Measurements from ENCODE around the gene GZMA. TPM values are rescaled to one million over a fixed set of nuclear protein-coding genes. Genes with fewer than 3 reads are reported as not detected.
"Not testable (repeated sequence)": the region's sequence is repeated elsewhere in the genome, so short reads cannot be mapped to it uniquely, and the experiment has no call there.

Gene GZMA
- total and polyA plus RNA-seq, 4 donors: 2.4 to 7.8 (median 5.3) TPM

- no peak overlapping the region for H3K27ac ChIP-seq (ENCODE audit: low read depth in 1 of 2, low read length in 1 of 2)
- 48 to 65% methylated on average over 5 of the region's 5 CpGs for WGBS, 2 donors
These were observed 2.7 kb downstream of the GZMA start for GRCh38 chr5:55104946-55105701.

GRCh38 chr5:55105976-55106375 lies 3.5 kb downstream of the GZMA start:
- not testable (repeated sequence) for DNase-seq; H3K36me3 ChIP-seq (ENCODE audit: control insufficient read depth in 4 of 4, insufficient read depth in 4 of 4, low read length in 4 of 4); ATAC-seq (ENCODE audit: insufficient read depth, low FRiP score); H3K4me3 ChIP-seq; H3K9me3 ChIP-seq (ENCODE audit: control insufficient read depth in 4 of 4, insufficient read depth in 3 of 4, low read length in 3 of 4); H3K9ac ChIP-seq (ENCODE audit: insufficient read depth in 1 of 2, low read length in 2 of 2); H3K27me3 ChIP-seq (ENCODE audit: control insufficient read depth in 3 of 3, insufficient read depth in 3 of 3, low read length in 2 of 3); H3K4me1 ChIP-seq (ENCODE audit: control insufficient read depth in 5 of 5, insufficient read depth in 5 of 5, low read length in 5 of 5); H3K27ac ChIP-seq (ENCODE audit: low read depth in 1 of 2, low read length in 1 of 2)

More at GRCh38 chr5:55104946-55105701, 2.7 kb downstream of the GZMA start:
- DNase-seq (no peak), ATAC-seq (ENCODE audit: insufficient read depth, low FRiP score) (no peak)
- no peaks in the 10 kb centered on the region for H3K36me3 ChIP-seq (ENCODE audit: control insufficient read depth in 4 of 4, insufficient read depth in 4 of 4, low read length in 4 of 4)
- H3K9me3 ChIP-seq (ENCODE audit: control insufficient read depth in 4 of 4, insufficient read depth in 3 of 4, low read length in 3 of 4): no peaks in the 10 kb centered on the region
- no peak overlapping the region for H3K9ac ChIP-seq (ENCODE audit: insufficient read depth in 1 of 2, low read length in 2 of 2)
- no peak for TF ChIP-seq CTCF (IDR thresholded peaks at IDR 0.05; ENCODE audit: control extremely low read depth, extremely low read depth)
- H3K27me3 ChIP-seq (ENCODE audit: control insufficient read depth in 3 of 3, insufficient read depth in 3 of 3, low read length in 2 of 3): no peaks in the 10 kb centered on the region
- no peak overlapping the region for H3K4me3 ChIP-seq
- H3K4me1 ChIP-seq (ENCODE audit: control insufficient read depth in 5 of 5, insufficient read depth in 5 of 5, low read length in 5 of 5): no peaks in the 10 kb centered on the region

GRCh38 chr5:55108661-55109060 lies 6.2 kb downstream of the GZMA start:
- no peaks in the 10 kb centered on the region for H3K9me3 ChIP-seq (ENCODE audit: control insufficient read depth in 4 of 4, insufficient read depth in 3 of 4, low read length in 3 of 4)
- no peaks in the 10 kb centered on the region for H3K36me3 ChIP-seq (ENCODE audit: control insufficient read depth in 4 of 4, insufficient read depth in 4 of 4, low read length in 4 of 4)
- H3K4me3 ChIP-seq: no peak overlapping the region
- no peaks in the 10 kb centered on the region for H3K4me1 ChIP-seq (ENCODE audit: control insufficient read depth in 5 of 5, insufficient read depth in 5 of 5, low read length in 5 of 5)
- H3K27ac ChIP-seq (ENCODE audit: low read depth in 1 of 2, low read length in 1 of 2): no peak overlapping the region
- no peak overlapping the region for H3K9ac ChIP-seq (ENCODE audit: insufficient read depth in 1 of 2, low read length in 2 of 2)
- no peaks in the 10 kb centered on the region for H3K27me3 ChIP-seq (ENCODE audit: control insufficient read depth in 3 of 3, insufficient read depth in 3 of 3, low read length in 2 of 3)
- DNase-seq (no peak), ATAC-seq (ENCODE audit: insufficient read depth, low FRiP score) (no peak)
- WGBS, 2 donors: 88 to 89% methylated on average over 3 of the region's 3 CpGs
- no peak for TF ChIP-seq CTCF (IDR thresholded peaks at IDR 0.05; ENCODE audit: control extremely low read depth, extremely low read depth)

- Histone ChIP-seq H3K4me1 (ENCODE audit: control insufficient read depth in 5 of 5, insufficient read depth in 5 of 5, low read length in 5 of 5) (no peaks in the 10 kb centered on the region), H3K27me3 (ENCODE audit: control insufficient read depth in 3 of 3, insufficient read depth in 3 of 3, low read length in 2 of 3) (no peaks in the 10 kb centered on the region), H3K9ac (ENCODE audit: insufficient read depth in 1 of 2, low read length in 2 of 2) (no peak overlapping the region), H3K36me3 (ENCODE audit: control insufficient read depth in 4 of 4, insufficient read depth in 4 of 4, low read length in 4 of 4) (no peaks in the 10 kb centered on the region), H3K4me3 (no peak overlapping the region), H3K9me3 (ENCODE audit: control insufficient read depth in 4 of 4, insufficient read depth in 3 of 4, low read length in 3 of 4) (no peaks in the 10 kb centered on the region), H3K27ac (ENCODE audit: low read depth in 1 of 2, low read length in 1 of 2) (no peak overlapping the region)
- DNase-seq (no peak), ATAC-seq (ENCODE audit: insufficient read depth, low FRiP score) (no peak)
- 90 to 92% methylated on average over 2 of the region's 2 CpGs for WGBS, 2 donors
- no peak for TF ChIP-seq CTCF (IDR thresholded peaks at IDR 0.05; ENCODE audit: control extremely low read depth, extremely low read depth)
These were observed 7.8 kb downstream of the GZMA start for GRCh38 chr5:55110217-55110616.

Measured in lung (tissue), 12 donors.